B cell (primary cell): ENCODE data around the gene ZNF174. TPM values are rescaled to one million over a fixed set of nuclear protein-coding genes. Genes with fewer than 3 reads are reported as not detected.

Source experiments
- ATAC-seq: fragments of 200-7000 bp; cut with Tn5 transposase; one replicate; pipeline ENCODE4 v1.10.0; 2021; ENCODE audit warnings: low read depth, mild to moderate bottlenecking, moderate number of reproducible peaks, moderate library complexity
- CTCF ChIA-PET: fragments of 350-600 bp; sonication (Branson Sonifier 250); formaldehyde crosslinking; loops from one replicate; lab custom pipeline; 2021; ENCODE audit warnings: antibody characterized with exemption, inconsistent platforms; lab: Charles Lee
- POLR2A ChIA-PET: fragments of 350-600 bp; sonication (Branson Sonifier 250); formaldehyde crosslinking; loops from one replicate; lab custom pipeline; 2021; ENCODE audit warnings: antibody characterized with exemption; lab: Charles Lee
- DNase-seq: peaks from one replicate; pipeline ENCODE4 v3.0.0; 2013
- H2AFZ ChIP-seq: 2 replicates; pipeline ENCODE4 v1.6.1; 2012; ENCODE audit warnings: mild to moderate bottlenecking, low read depth, low read length; ENCODE audit not compliant: insufficient read depth, poor library complexity, severe bottlenecking
- H3K27ac ChIP-seq, 2 donors: 1 replicate in 1 of 2; 2 replicates in 1 of 2; pipeline ENCODE4 v1.5.1; 2012 to 2013; ENCODE audit warnings: low read length in 2 of 2, mild to moderate bottlenecking in 2 of 2, moderate library complexity in 1 of 2
- H3K27me3 ChIP-seq, 4 experiments: fragments of 200-600 bp in 1 of 4; sonication (generic) in 1 of 4; replicated peaks in 1 of 4; 1 replicate in 2 of 4; 2 replicates in 2 of 4; pipeline versions ENCODE4 v1.6.1 to v1.7.0; 2013 to 2016; ENCODE audit warnings: low read length in 3 of 4, mild to moderate bottlenecking in 2 of 4, mixed read lengths in 1 of 4, moderate library complexity in 1 of 4; ENCODE audit not compliant: insufficient read depth in 4 of 4, control insufficient read depth in 3 of 4; ENCODE audit errors: control extremely low read depth in 1 of 4
- H3K36me3 ChIP-seq, 2 experiments: replicated peaks in 1 of 2; 1 replicate in 1 of 2; 2 replicates in 1 of 2; pipeline versions ENCODE4 v1.6.1 to v1.7.1; 2013; ENCODE audit warnings: low read length in 1 of 2; ENCODE audit not compliant: insufficient read depth in 2 of 2, control insufficient read depth in 1 of 2; ENCODE audit errors: control extremely low read depth in 1 of 2, extremely low read depth in 1 of 2
- H3K4me1 ChIP-seq, 2 donors: fragments of 200-600 bp in 1 of 2; sonication (generic) in 1 of 2; 1 replicate in 1 of 2; 2 replicates in 1 of 2; pipeline versions ENCODE4 v1.5.1 to v1.6.1; 2013 to 2017; ENCODE audit warnings: low read length in 2 of 2; ENCODE audit not compliant: control insufficient read depth in 2 of 2, insufficient read depth in 2 of 2
- H3K4me2 ChIP-seq: replicated peaks from 2 replicates; pipeline ENCODE3; 2012; ENCODE audit warnings: mild to moderate bottlenecking, low read depth, low read length; ENCODE audit not compliant: poor library complexity, severe bottlenecking
- H3K4me3 ChIP-seq, 5 experiments: fragments of 200-600 bp in 1 of 5; sonication (generic) in 1 of 5; 1 replicate in 3 of 5; 2 replicates in 2 of 5; pipeline versions ENCODE4 v1.5.1 to v1.7.0; 2011 to 2016; ENCODE audit warnings: low read length in 4 of 5, mild to moderate bottlenecking in 4 of 5, low read depth in 2 of 5, control low read depth in 1 of 5, moderate library complexity in 1 of 5; ENCODE audit not compliant: insufficient read depth in 1 of 5; ENCODE audit errors: control extremely low read depth in 1 of 5, extremely low read depth in 1 of 5
- H3K79me2 ChIP-seq: fragments of 200-600 bp; sonication (generic); one replicate; pipeline ENCODE4 v1.6.0; 2016; ENCODE audit warnings: low read length; ENCODE audit not compliant: control insufficient read depth, insufficient read depth
- H3K9ac ChIP-seq: fragments of 200-600 bp; sonication (generic); 2 replicates; pipeline ENCODE4 v1.6.1; 2017; ENCODE audit warnings: mild to moderate bottlenecking, low read length, moderate library complexity
- H3K9me3 ChIP-seq, 3 donors: one replicate each; pipeline versions ENCODE4 v1.6.1 to v1.7.1; 2013; ENCODE audit warnings: low read length in 2 of 3; ENCODE audit not compliant: control insufficient read depth in 2 of 3, insufficient read depth in 1 of 3; ENCODE audit errors: control extremely low read depth in 1 of 3
- H4K20me1 ChIP-seq: 2 replicates; pipeline ENCODE4 v1.6.0; 2012; ENCODE audit warnings: mild to moderate bottlenecking, low read length; ENCODE audit not compliant: insufficient read depth, control insufficient read depth, poor library complexity, severe bottlenecking
- H3K27ac Mint-ChIP-seq: one replicate; pipeline ENCODE4 v1.8.0; 2021; ENCODE audit warnings: mixed read lengths
- H3K27me3 Mint-ChIP-seq: one replicate; pipeline ENCODE4 v1.8.0; 2021; ENCODE audit warnings: mixed read lengths
- H3K4me1 Mint-ChIP-seq: one replicate; pipeline ENCODE4 v1.8.0; 2021; ENCODE audit warnings: mixed read lengths
- H3K4me3 Mint-ChIP-seq: one replicate; pipeline ENCODE4 v1.8.0; 2021; ENCODE audit warnings: mixed read lengths
- H3K9me3 Mint-ChIP-seq: one replicate; pipeline ENCODE4 v1.8.0; 2022; ENCODE audit warnings: mixed read lengths; ENCODE audit not compliant: insufficient read depth
- EZH2 ChIP-seq: IDR thresholded peaks from 2 replicates; pipeline ENCODE4 v1.6.1; 2012; ENCODE audit warnings: borderline replicate concordance, low read depth, mild to moderate bottlenecking, moderate library complexity, low read length; ENCODE audit not compliant: insufficient read depth, poor library complexity, severe bottlenecking
- WGBS: methylation state at CpG from one replicate; pipeline ENCODE4 v1.1.5; 2013; ENCODE audit warnings: missing lambda C conversion rate; ENCODE audit not compliant: insufficient coverage; 5-methylcytosine and 5-hydroxymethylcytosine counted together
- intact Hi-C: fragments of 100-400 bp; cut with micrococcal nuclease; formaldehyde crosslinking; loops from one replicate; pipeline ENCODE4 v1.10.0; 2022
- polyA plus RNA-seq: library from polyadenylated mRNA; depleted of rRNA; stranded (reverse); fragments of >200 nt; gene quantifications from 2 replicates; pipeline ENCODE4 v1.2.3, GENCODE V29; 2012
- total RNA-seq, 2 donors: library from RNA; stranded (reverse); fragments of 120-200 nt in 1 of 2; gene quantifications; 1 replicate in 1 of 2; 2 replicates in 1 of 2; pipeline versions ENCODE4 v1.2.3 to v1.2.4, GENCODE V29; 2013 to 2022
- TF ChIP-seq, protein P1 (sequence below): fragments of 200-600 bp; IDR thresholded peaks from one replicate; pipeline ENCODE4 v1.8.0; 2022; ENCODE audit warnings: antibody characterized with exemption, mild to moderate bottlenecking

Gene ZNF174
- total and polyA plus RNA-seq, 2 donors (not counting 1 experiment from before 2014, with no cell fraction given) = 6.7 to 12.7 TPM

DNA sequence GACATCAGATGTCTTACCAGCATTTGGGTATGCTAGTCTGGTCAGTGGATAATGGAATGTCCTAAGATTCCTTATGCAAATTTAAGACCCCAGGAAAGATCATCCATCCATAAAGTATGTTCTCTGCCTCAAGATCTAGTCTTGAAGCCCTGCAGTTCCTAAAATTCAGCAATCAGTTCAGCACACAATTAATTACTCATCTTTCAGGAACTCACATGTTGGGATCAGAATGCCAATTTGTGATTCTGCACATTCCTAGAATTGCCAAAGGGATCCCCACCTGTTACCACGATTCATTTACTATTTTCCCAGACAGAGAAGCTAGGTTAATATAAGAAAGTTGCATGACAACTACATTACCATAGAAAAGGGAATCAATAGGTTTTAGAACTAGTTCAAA is 42.1 kb upstream of the ZNF174 start:
- TF ChIP-seq, protein P1, sequence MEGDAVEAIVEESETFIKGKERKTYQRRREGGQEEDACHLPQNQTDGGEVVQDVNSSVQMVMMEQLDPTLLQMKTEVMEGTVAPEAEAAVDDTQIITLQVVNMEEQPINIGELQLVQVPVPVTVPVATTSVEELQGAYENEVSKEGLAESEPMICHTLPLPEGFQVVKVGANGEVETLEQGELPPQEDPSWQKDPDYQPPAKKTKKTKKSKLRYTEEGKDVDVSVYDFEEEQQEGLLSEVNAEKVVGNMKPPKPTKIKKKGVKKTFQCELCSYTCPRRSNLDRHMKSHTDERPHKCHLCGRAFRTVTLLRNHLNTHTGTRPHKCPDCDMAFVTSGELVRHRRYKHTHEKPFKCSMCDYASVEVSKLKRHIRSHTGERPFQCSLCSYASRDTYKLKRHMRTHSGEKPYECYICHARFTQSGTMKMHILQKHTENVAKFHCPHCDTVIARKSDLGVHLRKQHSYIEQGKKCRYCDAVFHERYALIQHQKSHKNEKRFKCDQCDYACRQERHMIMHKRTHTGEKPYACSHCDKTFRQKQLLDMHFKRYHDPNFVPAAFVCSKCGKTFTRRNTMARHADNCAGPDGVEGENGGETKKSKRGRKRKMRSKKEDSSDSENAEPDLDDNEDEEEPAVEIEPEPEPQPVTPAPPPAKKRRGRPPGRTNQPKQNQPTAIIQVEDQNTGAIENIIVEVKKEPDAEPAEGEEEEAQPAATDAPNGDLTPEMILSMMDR = no peak
- no peak for TF ChIP-seq EZH2
- peaks cover 24% of the 10 kb centered on the region for H3K27me3 Mint-ChIP-seq
- Histone ChIP-seq H3K9ac (no peak overlapping the region), H4K20me1 (no peaks in the 10 kb centered on the region), H3K4me3 (no peak overlapping the region), H2AFZ (no peak overlapping the region), H3K27me3 (peaks cover 0 to 14% (median 3%) of the 10 kb centered on the region in 4 experiments), H3K9me3 (peaks cover 5 to 18% (median 5%) of the 10 kb centered on the region in 3 donors), H3K4me2 (no peak overlapping the region), H3K4me1 (no peaks in the 10 kb centered on the region), H3K27ac (no peak overlapping the region), H3K36me3 (no peaks in the 10 kb centered on the region), H3K79me2 (no peaks in the 10 kb centered on the region)
- H3K4me1 Mint-ChIP-seq = no peaks in the 10 kb centered on the region
- WGBS = no CpG with 5 or more reads among the region's 1 CpG
- ChIA-PET POLR2A (no interaction called here), CTCF (no interaction called here)
- no peak overlapping the region for H3K4me3 Mint-ChIP-seq
- H3K27ac Mint-ChIP-seq = no peak overlapping the region
- intact Hi-C loops = no loop called here
- peaks cover 7% of the 10 kb centered on the region for H3K9me3 Mint-ChIP-seq
- DNase-seq (no peak), ATAC-seq (no peak)

GRCh38 chr16:3362931-3363330 is 38.1 kb upstream of the ZNF174 start:
- H3K4me3 Mint-ChIP-seq = no peak overlapping the region
- Histone ChIP-seq H3K27ac (no peak overlapping the region), H3K36me3 (no peaks in the 10 kb centered on the region), H3K4me3 (no peak overlapping the region), H3K4me2 (no peak overlapping the region), H3K27me3 (peaks cover 0 to 14% (median 3%) of the 10 kb centered on the region in 4 experiments), H4K20me1 (no peaks in the 10 kb centered on the region), H3K79me2 (no peaks in the 10 kb centered on the region), H2AFZ (no peak overlapping the region), H3K9ac (no peak overlapping the region), H3K9me3 (peaks cover 5 to 36% (median 24%) of the 10 kb centered on the region in 3 donors), H3K4me1 (peaks cover 6 to 15% of the 10 kb centered on the region in 2 donors)
- ChIA-PET POLR2A (no interaction called here), CTCF (no interaction called here)
- peaks cover 24% of the 10 kb centered on the region for H3K27me3 Mint-ChIP-seq
- no peak for TF ChIP-seq EZH2
- no peak for ATAC-seq
- intact Hi-C loops = no loop called here
- H3K4me1 Mint-ChIP-seq = peaks cover 5% of the 10 kb centered on the region
- DNase-seq = no peak
- peaks cover 4% of the 10 kb centered on the region for H3K9me3 Mint-ChIP-seq
- H3K27ac Mint-ChIP-seq = no peak overlapping the region
